ENCODE results near the gene LYG1. TPM values are rescaled to one million over a fixed set of nuclear protein-coding genes. Genes with fewer than 3 reads are reported as not detected.
"Not testable (repeated sequence)": the region's sequence is repeated elsewhere in the genome, so short reads cannot be mapped to it uniquely, and the experiment has no call there.

LYG1 gene
- total and polyA plus RNA-seq, 10 donors = 0.47 to 5.3 (median 2.3) TPM; not detected in 1

- Histone ChIP-seq H3K27ac (no peak overlapping the region), H3K27me3 (replicated peaks in 1 of 7) (no peaks in the 10 kb centered on the region), H3K4me3 (no peak overlapping the region), H3K36me3 (peaks cover 0 to 14% (median 5%) of the 10 kb centered on the region in 6 donors), H3K4me1 (no peaks in the 10 kb centered on the region), H3K9me3 (peaks cover 0 to 8% (median 0%) of the 10 kb centered on the region in 8 donors)
- TF ChIP-seq POLR2AphosphoS5 (IDR thresholded peaks at IDR 0.05) = no peak
- TF ChIP-seq CTCF (IDR thresholded peaks at IDR 0.05 in 8 of 11, conservative IDR thresholded peaks at IDR 0.05 in 3 of 11) = no peak
- TF ChIP-seq POLR2A (IDR thresholded peaks at IDR 0.05) = no peak
- intact Hi-C loops (cut with DNase I; ENCODE audit: low total_unique reads) = no loop called here
- WGBS, 5 donors = 58 to 91% (median 86%) methylated on average over 2 of the region's 2 CpGs
- DNase-seq = no peak
These were observed 3.0 kb downstream of the LYG1 start for GRCh38 chr2:99297994-99298393.

DNA sequence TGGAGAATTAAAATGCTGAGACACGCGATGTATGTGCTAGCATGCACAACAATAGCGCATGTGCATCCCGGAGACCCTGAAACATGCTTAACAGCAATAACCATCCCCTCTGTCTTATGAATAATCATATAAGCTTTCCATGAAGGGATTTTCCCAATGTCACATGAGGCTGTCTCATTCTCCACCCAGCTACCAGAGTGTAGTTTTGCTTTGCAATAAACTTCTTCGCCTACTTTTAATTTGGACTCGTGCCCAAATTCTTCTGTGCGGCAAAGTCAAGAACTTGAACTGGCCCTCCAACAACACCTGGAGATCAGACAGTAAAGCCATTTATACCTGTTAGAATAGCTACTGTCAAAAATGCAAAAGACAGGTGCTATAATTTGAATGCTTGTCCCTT, 15.5 kb downstream of the LYG1 start:
- Histone ChIP-seq H3K4me3 (no peak overlapping the region), H3K9me3 (peaks cover 0 to 11% (median 4%) of the 10 kb centered on the region in 8 donors), H3K4me1 (no peaks in the 10 kb centered on the region), H3K36me3 (peaks cover 0 to 58% (median 7%) of the 10 kb centered on the region in 6 donors), H3K27ac (no peak overlapping the region), H3K27me3 (replicated peaks in 1 of 7) (no peaks in the 10 kb centered on the region)
- TF ChIP-seq CTCF (IDR thresholded peaks at IDR 0.05 in 8 of 11, conservative IDR thresholded peaks at IDR 0.05 in 3 of 11) (no peak), POLR2A (IDR thresholded peaks at IDR 0.05) (no peak), POLR2AphosphoS5 (IDR thresholded peaks at IDR 0.05) (no peak)
- 92 to 98% (median 94%) methylated on average over 7 of the region's 7 CpGs for WGBS, 5 donors
- intact Hi-C loops (cut with DNase I; ENCODE audit: low total_unique reads) = no loop called here
- DNase-seq = no peak

GRCh38 chr2:99279969-99280695, 20.9 kb downstream of the LYG1 start:
- peaks cover 0 to 38% (median 7%) of the 10 kb centered on the region in 6 donors for H3K36me3 ChIP-seq
- no peak for DNase-seq
- TF ChIP-seq POLR2AphosphoS5 (IDR thresholded peaks at IDR 0.05) = no peak
- no peak for TF ChIP-seq POLR2A (IDR thresholded peaks at IDR 0.05)
- TF ChIP-seq CTCF (IDR thresholded peaks at IDR 0.05 in 8 of 11, conservative IDR thresholded peaks at IDR 0.05 in 3 of 11) = no peak
- H3K27ac ChIP-seq = no peak overlapping the region
- H3K9me3 ChIP-seq = peaks cover 0 to 25% (median 18%) of the 10 kb centered on the region in 8 donors
- no peaks in the 10 kb centered on the region for H3K27me3 ChIP-seq (replicated peaks in 1 of 7)
- H3K4me3 ChIP-seq = no peak overlapping the region
- intact Hi-C loops (cut with DNase I; ENCODE audit: low total_unique reads) = no loop called here
- no peaks in the 10 kb centered on the region for H3K4me1 ChIP-seq

DNA sequence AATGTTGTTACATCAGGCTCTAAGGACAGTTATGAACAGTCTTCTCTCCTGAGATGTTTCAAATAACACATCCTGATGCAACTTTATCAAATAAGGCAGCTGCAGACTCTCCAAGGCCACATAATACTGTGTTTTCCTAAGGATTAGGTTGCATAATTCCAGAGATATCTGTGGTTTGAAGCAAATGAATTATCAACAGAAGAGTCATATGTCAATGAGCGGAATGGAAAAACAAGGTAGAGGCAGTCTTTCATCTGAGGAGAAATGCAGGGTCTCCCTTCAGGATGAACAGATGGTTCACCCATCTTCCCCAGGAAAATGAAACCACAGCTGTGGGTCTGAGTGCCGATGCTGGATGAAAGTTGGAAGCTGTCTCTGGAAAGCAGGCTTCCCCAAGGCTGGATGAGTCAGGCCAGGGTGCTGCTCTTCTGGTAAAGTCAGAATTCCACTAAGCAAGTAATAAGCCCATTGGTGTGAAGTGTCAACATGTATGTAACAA, 22.2 kb downstream of the LYG1 start:
- no peaks in the 10 kb centered on the region for H3K4me1 ChIP-seq
- no peak overlapping the region for H3K27ac ChIP-seq
- 93 to 98% (median 95%) methylated on average over 2 of the region's 2 CpGs for WGBS, 5 donors
- peaks cover 0 to 25% (median 18%) of the 10 kb centered on the region in 8 donors for H3K9me3 ChIP-seq
- no peaks in the 10 kb centered on the region for H3K27me3 ChIP-seq (replicated peaks in 1 of 7)
- no peak overlapping the region for H3K4me3 ChIP-seq
- intact Hi-C loops (cut with DNase I; ENCODE audit: low total_unique reads) = no loop called here
- H3K36me3 ChIP-seq = peaks cover 0 to 26% (median 0%) of the 10 kb centered on the region in 6 donors
- TF ChIP-seq POLR2A (IDR thresholded peaks at IDR 0.05) = no peak
- TF ChIP-seq POLR2AphosphoS5 (IDR thresholded peaks at IDR 0.05) = no peak
- no peak for TF ChIP-seq CTCF (IDR thresholded peaks at IDR 0.05 in 8 of 11, conservative IDR thresholded peaks at IDR 0.05 in 3 of 11)
- DNase-seq = no peak

DNA sequence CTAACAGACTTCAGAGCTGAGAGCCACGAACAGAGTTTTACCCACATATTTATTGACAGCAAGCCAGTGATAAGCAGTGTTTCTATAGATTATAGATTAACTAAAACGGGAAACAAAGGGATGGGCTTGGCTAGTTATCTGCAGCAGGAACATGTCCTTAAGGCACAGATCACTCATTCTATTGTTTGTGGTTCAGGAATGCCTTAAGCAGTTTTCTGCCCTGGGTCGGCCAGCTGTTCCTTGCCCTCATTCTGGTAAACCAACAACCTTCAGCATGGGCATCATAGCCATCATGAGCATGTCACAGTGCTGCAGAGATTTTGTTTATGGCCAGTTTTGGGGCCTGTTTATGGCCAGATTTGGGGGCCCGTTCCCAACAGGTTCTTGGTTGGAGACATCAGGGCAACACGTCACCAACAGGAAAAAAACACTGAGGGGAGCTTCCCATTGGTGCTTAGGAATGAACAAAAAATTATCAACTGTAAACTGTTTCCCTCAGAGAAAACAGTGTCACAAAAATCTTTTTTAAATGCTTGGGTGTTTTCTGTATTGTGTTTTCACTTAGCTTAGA, 22.7 kb downstream of the LYG1 start:
- DNase-seq; intact Hi-C loops (cut with DNase I; ENCODE audit: low total_unique reads); H3K27ac ChIP-seq; H3K4me3 ChIP-seq; H3K27me3 ChIP-seq (replicated peaks in 1 of 7); H3K4me1 ChIP-seq: not testable (repeated sequence)
- Histone ChIP-seq H3K9me3 (peaks cover 0 to 25% (median 18%) of the 10 kb centered on the region in 8 donors), H3K36me3 (peaks cover 0 to 20% (median 0%) of the 10 kb centered on the region in 6 donors)
- WGBS, 5 donors = 94 to 97% (median 95%) methylated on average over 5 of the region's 5 CpGs
